ENCODE results near the gene CDC34. TPM values are rescaled to one million over a fixed set of nuclear protein-coding genes. Genes with fewer than 3 reads are reported as not detected.

Gene CDC34
- total RNA-seq, 6 experiments from 2014 or later, result 44.8 to 81.8 (median 49.5) TPM

GRCh38 chr19:513368-514165 is 18.0 kb upstream of the CDC34 start:
- Histone ChIP-seq H3K4me3 (no peak overlapping the region), H3K36me3 (no peaks in the 10 kb centered on the region), H3K4me1 (no peaks in the 10 kb centered on the region), H3K9me3 (no peaks in the 10 kb centered on the region), H3K27ac (no peak overlapping the region), H3K27me3 (no peaks in the 10 kb centered on the region)
- intact Hi-C loops (cut with DNase I), result no loop called here
- 86% methylated on average over 1 of the region's 10 CpGs for WGBS (ENCODE audit: insufficient coverage, low coverage, low lambda C conversion rate, missing lambda C conversion rate)
- TF ChIP-seq CTCF (IDR thresholded peaks at IDR 0.05) (no peak), POLR2A (IDR thresholded peaks at IDR 0.05) (no peak)
- ATAC-seq (no peak), DNase-seq (no peak)

GRCh38 chr19:514166-514663 is 17.3 kb upstream of the CDC34 start:
- Histone ChIP-seq H3K4me1 (no peaks in the 10 kb centered on the region), H3K36me3 (no peaks in the 10 kb centered on the region), H3K9me3 (no peaks in the 10 kb centered on the region), H3K27me3 (no peaks in the 10 kb centered on the region), H3K27ac (no peak overlapping the region), H3K4me3 (no peak overlapping the region)
- ATAC-seq (no peak), DNase-seq (no peak)
- WGBS (ENCODE audit: insufficient coverage, low coverage, low lambda C conversion rate, missing lambda C conversion rate), result 96% methylated on average over 7 of the region's 9 CpGs
- intact Hi-C loops (cut with DNase I), result no loop called here
- TF ChIP-seq CTCF (IDR thresholded peaks at IDR 0.05), result no peak
- no peak for TF ChIP-seq POLR2A (IDR thresholded peaks at IDR 0.05)

GRCh38 chr19:517721-518597 is 13.6 kb upstream of the CDC34 start:
- Histone ChIP-seq H3K9me3 (no peaks in the 10 kb centered on the region), H3K4me1 (no peaks in the 10 kb centered on the region), H3K36me3 (no peaks in the 10 kb centered on the region), H3K27ac (no peak overlapping the region), H3K4me3 (no peak overlapping the region), H3K27me3 (no peaks in the 10 kb centered on the region)
- no peak for DNase-seq
- intact Hi-C loops (cut with DNase I), result no loop called here
- ATAC-seq, result peak; percentile 12 to 25 (median 17)
- TF ChIP-seq CTCF (IDR thresholded peaks at IDR 0.05), result no peak
- TF ChIP-seq POLR2A (IDR thresholded peaks at IDR 0.05), result no peak
- 80% methylated on average over 9 of the region's 10 CpGs for WGBS (ENCODE audit: insufficient coverage, low coverage, low lambda C conversion rate, missing lambda C conversion rate)

GRCh38 chr19:518598-519231 is 12.8 kb upstream of the CDC34 start:
- TF ChIP-seq CTCF (IDR thresholded peaks at IDR 0.05) (peak in 1 of 4 donors; percentile 11), POLR2A (IDR thresholded peaks at IDR 0.05) (no peak)
- H3K36me3 ChIP-seq, result no peaks in the 10 kb centered on the region

More at GRCh38 chr19:518598-519231, 12.8 kb upstream of the CDC34 start:
- peak; percentile 19 to 50 (median 28) for ATAC-seq
- Histone ChIP-seq H3K4me3 (no peak overlapping the region), H3K27me3 (no peaks in the 10 kb centered on the region), H3K9me3 (no peaks in the 10 kb centered on the region), H3K4me1 (no peaks in the 10 kb centered on the region), H3K27ac (no peak overlapping the region)
- intact Hi-C loops (cut with DNase I), result no loop called here
- WGBS (ENCODE audit: insufficient coverage, low coverage, low lambda C conversion rate, missing lambda C conversion rate), result 55% methylated on average over 4 of the region's 58 CpGs
- peak in 1 of 3 donors; percentile 31 for DNase-seq
